GM19455 (cell line): ENCODE data around the gene GSTP1.
"Not testable (repeated sequence)": the region's sequence is repeated elsewhere in the genome, so short reads cannot be mapped to it uniquely, and the experiment has no call there.

Experiments used
- ATAC-seq: cut with Tn5 transposase; IDR thresholded peaks from one replicate; pipeline ENCODE4 v1.9.1; 2021; ENCODE audit not compliant: unreplicated experiment

Gene GSTP1

DNA sequence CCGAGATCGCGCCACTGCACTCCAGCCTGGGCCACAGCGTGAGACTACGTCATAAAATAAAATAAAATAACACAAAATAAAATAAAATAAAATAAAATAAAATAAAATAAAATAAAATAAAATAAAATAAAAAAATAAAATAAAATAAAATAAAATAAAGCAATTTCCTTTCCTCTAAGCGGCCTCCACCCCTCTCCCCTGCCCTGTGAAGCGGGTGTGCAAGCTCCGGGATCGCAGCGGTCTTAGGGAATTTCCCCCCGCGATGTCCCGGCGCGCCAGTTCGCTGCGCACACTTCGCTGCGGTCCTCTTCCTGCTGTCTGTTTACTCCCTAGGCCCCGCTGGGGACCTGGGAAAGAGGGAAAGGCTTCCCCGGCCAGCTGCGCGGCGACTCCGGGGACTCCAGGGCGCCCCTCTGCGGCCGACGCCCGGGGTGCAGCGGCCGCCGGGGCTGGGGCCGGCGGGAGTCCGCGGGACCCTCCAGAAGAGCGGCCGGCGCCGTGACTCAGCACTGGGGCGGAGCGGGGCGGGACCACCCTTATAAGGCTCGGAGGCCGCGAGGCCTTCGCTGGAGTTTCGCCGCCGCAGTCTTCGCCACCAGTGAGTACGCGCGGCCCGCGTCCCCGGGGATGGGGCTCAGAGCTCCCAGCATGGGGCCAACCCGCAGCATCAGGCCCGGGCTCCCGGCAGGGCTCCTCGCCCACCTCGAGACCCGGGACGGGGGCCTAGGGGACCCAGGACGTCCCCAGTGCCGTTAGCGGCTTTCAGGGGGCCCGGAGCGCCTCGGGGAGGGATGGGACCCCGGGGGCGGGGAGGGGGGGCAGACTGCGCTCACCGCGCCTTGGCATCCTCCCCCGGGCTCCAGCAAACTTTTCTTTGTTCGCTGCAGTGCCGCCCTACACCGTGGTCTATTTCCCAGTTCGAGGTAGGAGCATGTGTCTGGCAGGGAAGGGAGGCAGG lies at the start of gene GSTP1:
TSS of gene GSTP1 (plus strand) at position 566 of the 958 bp plus-strand sequence. CDS start at position 598, 32 bp downstream.
- peak; percentile 56 for ATAC-seq

DNA sequence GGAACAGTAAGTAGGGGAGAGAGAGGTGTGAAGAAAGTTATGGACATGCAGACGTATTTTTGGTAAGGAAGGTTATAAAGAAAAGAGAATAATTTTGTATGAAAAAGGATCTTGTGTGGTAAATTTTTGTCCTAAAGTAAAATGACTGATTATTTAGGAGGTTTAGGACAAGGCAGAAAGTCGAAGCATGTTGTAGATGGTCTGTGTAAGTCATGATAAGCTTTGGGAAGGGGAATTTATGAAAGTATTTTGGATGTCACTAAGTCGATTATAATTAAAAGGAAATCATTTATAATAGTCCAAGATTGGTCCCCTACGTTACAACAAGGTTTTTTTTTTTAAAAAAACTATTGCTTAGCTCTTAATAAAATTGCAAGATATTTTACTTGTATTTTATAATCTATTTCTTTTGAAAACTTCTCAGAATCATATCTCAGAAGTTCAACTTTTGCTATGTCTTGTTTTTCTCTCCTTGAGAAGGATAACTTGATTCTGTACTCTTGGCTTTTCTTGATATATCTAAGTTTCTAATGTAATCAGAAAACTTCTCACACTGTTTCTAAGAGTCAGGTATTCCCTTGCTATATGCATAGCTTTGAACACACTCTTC lies 49.4 kb upstream of the GSTP1 start:
- ATAC-seq = no peak

DNA sequence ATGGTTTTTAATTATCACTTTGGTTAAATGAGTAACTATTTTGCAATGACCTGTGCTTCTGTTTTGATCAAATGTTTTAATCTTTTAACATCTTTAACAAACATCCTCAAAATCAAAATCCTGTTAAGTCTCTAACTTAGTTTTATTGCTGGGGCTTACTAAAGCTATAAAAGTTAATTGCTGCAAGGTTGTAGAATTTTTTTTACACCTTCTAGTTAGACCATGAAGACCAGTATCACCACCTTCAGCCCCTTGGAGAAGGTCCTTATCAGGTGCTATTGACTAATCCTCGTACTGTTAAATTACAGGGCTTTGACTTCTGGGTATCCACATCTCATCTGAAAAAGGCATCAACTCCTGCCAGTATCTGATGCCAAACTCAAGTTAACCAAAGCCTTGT lies 48.1 kb upstream of the GSTP1 start:
- ATAC-seq = no peak

DNA sequence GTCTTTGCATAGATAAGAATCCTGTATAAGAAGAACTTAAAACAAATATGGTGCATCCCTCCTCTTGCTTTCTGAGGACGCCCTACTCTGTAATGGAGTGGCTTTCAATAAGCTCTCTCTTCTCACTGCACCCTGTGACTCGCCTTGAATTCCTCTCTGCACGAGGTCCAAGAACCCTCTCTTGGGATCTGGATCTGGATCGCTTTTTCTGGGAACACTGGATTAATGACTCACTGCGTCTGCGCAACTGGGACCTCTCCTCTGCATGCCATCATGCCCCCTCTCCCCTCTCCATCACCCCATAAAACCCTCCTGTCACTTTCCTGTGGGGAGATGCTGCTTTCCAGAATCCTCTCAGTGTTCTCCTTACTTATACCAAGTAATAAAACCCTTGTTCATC lies 45.3 kb upstream of the GSTP1 start:
- no peak for ATAC-seq

DNA sequence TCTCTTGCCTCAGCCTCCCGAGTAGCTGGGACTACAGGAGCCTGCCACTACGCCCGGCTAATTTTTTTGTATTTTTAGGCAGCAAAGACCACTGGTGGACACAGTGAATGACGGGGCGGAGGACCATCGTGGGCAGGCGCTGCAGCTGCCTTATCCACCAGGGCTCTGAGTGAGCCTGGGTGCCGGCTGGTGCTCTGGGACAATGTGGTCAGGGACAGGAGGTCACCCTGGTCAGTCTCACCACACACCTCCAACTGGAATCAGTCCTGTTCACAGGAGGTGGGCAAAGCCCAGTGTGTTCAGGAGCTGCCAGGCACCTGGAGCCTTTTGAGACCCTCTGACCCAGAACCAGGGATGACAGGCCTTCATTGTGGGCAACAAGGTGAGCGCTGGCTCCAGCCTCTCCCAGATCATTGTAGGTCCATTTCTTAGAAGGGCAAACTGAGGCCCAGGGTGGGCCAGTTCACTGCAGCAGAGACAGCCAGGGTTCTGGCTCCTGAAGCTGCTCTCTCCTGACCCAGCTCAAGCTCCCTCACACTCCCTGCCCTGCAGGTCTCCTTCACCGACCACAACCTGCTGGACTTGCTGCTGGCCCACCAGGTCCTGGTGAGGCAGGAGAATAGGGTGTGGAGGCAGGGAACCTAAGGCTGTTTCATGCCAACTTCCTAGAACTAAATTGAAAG lies 44.6 kb upstream of the GSTP1 start:
- no peak for ATAC-seq

DNA sequence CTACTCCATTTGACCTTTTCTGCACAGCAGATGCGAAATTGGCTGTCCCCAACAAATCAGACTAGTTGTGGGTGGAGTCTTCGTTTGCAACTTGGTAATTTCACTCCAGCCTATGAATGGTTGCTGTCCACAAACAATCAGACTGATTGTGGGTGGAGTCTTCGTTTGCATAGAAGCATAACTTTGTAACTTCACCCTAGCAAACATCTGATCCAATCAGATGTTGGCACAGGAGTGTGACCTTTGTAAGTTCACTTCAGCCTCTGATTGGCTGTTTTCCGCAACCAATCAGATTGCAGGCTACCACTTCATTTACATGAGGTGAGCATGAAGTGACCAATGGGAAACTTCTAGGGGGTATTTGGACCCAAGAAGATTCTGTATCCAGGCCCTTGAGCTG lies 44.1 kb upstream of the GSTP1 start:
- ATAC-seq = no peak

DNA sequence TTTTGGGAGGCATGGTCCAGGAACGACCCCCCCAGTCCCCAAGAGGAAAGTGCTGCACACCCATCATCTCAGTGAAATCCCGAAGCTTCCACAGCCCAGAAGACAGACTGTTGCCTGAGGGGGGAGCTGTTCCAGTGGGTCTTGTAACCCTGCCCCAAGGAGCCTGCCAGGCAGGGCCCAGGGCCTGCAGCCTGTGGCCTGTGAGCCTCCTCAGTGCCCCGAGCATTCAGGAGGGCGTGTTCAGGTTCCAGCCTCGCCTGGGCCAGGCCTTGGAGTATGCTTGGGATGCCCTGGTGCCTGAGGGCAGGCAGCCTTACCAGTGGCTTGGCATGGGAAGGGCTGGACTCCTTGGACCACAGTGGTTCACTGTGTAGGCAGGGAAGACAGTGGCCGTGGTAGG lies 42.4 kb upstream of the GSTP1 start:
- no peak for ATAC-seq

DNA sequence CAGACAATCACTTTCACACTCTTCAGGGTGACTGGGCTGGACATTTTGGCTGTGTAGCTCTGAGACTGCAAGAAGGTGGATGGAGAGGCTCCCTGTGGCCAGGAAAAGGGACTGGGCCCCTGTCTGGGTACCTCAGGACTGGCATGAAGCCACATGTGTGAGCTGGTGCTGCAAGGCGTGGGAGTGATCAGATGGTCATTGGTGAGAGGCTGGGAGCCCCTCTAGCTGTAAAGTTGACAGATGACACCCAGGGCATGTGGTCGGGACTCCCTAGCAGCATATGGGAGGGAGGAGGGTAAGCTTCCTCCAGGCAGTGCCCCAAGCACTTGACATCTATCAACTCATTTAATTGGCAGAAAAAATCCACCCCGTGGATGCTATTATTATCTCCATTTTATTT lies 41.4 kb upstream of the GSTP1 start:
- ATAC-seq = no peak

DNA sequence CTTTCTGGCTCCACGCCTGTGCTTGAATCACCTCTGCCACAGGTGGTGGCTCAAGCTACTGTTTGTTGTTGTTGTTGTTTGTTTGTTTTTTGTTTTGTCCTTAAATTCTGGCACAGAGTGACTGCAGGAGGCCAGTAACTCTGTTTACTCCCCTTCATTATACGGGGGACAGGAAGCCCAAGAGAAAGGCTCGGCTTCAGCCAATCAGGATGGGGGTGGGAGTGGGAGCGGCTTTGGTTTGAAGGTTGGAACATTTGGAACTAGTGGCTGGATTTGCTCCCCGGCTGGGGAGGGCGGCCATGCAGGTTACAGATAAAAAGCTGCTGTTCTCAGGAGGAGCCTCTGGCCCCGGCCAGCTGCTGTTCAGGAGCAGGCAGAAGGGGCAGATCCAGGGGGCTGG lies 40.6 kb upstream of the GSTP1 start:
- ATAC-seq = no peak

DNA sequence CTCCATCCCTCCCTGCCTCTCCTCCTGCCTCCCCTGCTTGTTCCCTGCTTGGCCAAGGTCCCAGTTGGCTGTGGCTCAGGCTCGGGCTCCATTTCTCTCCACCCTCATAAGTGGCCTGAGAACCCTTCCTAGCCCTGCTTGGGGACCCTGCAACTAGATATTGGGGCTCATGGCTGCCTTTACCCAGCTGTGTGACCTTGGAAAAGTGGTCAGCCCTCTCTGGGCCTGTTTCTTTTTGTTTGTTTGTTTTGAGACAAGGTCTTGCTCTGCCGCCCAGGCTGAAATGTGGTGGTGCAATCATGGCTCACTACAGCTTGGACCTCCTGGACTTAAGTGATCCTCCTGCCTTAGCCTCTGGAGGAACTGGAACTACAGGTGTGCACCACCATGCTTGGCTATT lies 40.0 kb upstream of the GSTP1 start:
- ATAC-seq = no peak

DNA sequence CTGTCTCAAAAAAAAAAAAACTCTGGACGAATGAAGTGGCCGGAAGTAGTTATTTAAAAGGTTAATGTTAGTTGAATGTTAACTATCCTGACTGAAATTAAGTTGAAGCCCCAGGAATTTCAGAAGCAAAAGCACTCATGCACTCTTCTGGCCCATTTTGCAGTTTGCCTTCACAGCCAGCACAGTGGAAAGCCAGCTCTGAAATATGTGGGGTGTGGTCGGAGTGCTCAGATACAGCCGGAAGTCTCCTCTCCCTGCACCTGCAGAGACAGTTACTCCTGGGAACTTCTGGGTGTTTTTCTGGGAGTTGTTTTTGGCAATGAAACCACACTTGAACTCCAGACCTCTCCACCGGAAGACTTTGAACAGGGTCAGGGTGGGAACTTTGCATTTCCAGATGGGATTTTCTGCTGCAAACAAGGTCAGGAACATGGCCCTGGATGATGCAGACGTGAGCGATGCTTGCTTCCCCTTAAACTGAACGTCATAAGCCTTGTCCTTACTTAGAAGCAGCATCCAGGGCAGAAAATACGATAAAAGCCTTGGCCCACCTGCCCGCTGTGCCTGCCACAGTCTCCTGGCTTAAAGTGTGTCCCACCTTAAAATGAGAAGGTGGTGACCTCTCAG lies 38.9 kb upstream of the GSTP1 start:
- no peak for ATAC-seq

DNA sequence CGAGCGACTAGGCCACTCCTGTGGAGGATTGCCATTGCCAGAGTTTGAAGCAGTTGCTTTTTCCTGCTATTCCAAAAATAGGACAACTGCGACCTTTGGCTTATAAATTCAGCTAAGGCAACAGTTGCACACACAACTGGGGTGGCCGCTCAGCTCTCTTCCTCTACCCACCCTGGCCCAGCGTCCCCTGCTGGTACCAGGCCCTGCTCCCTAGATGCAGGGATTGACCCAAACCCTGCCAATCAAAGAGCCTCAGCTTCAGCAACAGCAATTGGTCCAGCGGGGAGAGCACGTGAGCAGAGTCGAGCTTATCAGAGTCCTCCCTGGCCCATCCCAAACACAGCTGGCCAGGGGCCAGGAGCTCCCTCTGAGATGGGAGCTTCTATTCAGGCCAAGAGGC lies 38.3 kb upstream of the GSTP1 start:
- no peak for ATAC-seq

DNA sequence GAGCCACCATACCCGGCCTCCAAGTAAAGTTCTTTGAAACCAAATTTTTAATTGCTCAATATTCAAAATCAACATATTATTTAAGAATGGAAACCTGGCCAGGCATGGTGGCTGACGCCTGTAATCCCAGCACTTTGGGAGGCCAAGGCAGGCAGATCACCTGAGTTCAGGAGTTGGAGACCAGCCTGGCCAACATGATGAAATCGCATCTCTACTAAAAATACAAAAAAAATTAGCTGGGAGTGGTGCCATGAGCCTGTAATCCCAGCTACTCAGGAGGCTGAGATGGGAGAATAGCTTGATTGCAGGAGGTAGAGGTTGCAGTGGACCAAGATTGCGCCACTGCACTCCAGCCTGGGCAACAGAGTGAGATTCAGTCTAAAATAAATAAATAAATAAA lies 35.5 kb upstream of the GSTP1 start:
- ATAC-seq = not testable (repeated sequence)

DNA sequence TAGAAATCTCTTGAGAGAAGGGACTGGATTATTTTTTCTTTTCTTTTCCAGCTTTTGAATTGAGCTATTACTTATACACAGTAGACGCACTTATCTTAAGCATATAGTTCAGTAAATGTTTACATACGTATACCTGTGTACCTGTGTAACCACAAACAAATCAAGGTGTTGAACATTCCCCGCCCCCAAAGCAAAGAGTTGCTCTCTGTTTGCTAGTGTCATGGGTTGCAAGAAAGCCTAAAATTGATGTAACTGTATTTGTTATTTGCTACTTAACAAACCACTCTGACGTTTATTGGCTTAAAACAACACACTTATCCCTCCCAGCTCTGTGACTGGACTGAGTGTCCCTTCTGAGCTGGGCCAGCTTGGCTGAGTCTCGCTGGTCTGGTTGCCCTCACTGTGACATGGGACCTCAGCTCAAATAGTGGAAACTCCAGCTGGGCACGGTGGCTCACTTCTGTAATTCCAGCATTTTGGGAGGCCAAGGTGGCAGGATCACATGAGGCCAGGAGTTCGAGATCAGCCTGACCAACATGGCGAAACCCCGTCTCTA lies 35.0 kb upstream of the GSTP1 start:
- ATAC-seq = no peak

DNA sequence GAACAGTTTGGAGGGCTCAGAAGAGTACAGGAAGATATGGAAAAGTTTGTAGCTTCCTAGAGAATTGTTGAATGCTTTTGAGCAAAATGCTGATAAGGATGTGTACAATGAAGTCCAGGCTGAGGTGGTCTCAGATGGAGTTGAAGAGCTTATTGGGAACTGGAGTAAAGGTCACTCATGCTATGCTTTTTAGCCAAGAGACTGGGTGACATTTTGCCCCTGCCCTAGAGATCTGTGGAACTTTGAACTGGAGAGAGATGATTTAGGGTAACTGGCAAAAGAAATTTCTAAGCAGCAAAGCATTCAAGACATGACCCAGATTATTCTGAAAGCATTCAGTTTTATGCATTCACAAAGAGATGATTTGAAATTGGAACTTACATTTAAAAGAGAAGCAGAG lies 32.5 kb upstream of the GSTP1 start:
- ATAC-seq = no peak

DNA sequence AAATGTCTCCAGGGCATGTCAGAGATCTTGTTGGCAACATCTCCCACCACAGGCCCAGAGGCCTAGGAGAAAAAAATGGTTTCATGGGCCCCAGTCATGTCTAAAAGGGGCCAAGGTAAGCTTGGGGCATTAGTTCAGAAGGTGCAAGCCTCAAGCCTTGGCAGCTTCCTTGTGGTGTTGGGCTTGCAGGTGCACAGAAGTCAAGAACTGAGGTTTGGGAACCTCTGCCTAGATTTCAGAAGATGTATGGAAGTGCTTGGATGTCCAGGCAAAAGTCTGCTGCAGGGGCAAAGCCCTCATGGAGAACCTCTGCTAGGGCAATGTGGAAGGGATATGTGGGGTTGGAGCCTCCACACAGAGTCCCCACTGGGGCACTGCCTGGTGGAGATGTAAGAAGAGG lies 31.9 kb upstream of the GSTP1 start:
- not testable (repeated sequence) for ATAC-seq

DNA sequence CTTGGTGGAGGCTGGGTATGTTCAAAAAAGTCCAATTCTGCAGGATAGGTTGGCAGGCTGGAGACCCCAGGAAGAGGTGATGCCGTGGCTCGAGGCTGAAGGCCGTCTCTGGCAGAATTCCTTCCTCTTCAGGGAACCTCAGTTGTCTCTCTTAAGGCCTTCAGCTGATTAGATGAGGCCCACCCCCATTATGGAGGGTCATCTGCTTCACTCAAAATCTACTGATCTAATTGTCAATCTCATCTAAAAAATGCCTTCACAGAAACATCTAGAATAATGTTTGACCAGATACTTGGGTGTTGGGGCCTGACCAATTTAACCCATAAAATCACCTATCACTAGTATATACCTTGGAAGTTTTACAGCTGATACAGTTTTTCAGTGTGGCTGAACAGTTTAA lies 27.4 kb upstream of the GSTP1 start:
- ATAC-seq = no peak

DNA sequence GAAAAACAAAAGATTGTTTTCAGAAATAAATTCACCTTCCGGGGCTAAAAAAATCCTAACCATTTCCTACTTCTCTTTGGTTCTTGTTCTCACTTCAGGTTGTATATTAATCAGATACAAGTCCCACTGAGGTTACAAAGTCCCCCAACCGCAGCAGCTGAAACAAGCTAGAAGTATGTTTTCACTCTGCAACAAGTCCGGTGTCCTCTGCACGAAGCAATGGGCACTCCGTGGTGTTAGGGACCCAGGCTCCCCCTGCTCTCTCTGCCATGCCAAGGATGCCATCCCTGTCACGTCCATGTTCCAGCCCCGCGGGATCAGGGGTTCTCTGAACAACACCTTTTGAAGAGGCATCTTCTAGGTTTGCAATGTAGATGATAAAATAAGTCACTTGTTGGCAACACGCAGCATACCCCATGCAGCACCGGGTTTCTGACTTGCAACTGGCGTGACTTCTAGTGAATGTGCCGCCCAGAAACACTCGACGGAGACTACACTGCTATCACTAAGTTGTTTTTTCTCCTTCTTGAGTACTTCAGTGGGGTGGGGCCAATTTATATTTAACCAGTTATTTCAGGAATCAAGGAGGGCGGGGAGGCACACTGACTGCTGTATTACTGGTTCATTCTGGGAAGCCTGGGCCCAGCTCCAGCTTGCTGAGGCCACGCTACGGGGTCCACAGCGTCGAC lies 25.4 kb upstream of the GSTP1 start:
- ATAC-seq = no peak

DNA sequence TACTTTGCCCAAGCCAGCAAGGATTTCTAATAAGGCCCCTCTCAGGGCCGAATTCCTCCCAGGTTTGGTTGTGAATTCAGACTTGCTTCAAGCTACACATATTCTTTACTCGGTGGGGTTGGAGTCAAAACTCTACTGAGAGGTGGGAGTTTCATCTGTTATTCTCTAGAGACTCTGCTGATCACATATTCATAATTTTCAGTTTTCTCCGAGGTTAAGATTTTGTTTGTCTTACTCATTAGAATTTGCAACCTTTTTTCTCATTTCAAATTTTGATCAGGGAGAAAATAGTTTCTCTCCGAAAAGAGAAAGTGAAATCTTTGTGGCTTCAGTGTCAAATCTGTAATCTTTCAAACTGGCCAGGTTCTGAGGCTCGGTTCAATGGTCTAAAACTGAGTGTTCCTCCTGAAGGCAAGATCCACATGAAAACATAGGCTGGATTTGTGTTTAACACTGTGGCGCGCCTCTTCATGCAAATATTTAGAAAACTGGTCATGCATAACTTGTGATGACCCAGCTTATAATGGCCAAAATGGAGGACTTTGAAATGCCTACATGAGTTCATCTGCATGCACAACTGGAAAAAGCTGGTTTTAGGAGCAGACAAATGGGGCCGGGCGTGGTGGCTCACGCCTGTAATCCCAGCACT lies 21.5 kb upstream of the GSTP1 start:
- ATAC-seq = no peak
